ENCODE measurements around the gene CCDC78.

- no peak for TF ChIP-seq E2F1 (CRISPR knock-in tag; IDR thresholded peaks at IDR 0.05)
- no peak for TF ChIP-seq ESRRA (CRISPR knock-in tag; IDR thresholded peaks at IDR 0.05; ENCODE audit: borderline replicate concordance)
- TF ChIP-seq NR1H2 (CRISPR knock-in tag; IDR thresholded peaks at IDR 0.05) = no peak
- TF ChIP-seq, protein P1, sequence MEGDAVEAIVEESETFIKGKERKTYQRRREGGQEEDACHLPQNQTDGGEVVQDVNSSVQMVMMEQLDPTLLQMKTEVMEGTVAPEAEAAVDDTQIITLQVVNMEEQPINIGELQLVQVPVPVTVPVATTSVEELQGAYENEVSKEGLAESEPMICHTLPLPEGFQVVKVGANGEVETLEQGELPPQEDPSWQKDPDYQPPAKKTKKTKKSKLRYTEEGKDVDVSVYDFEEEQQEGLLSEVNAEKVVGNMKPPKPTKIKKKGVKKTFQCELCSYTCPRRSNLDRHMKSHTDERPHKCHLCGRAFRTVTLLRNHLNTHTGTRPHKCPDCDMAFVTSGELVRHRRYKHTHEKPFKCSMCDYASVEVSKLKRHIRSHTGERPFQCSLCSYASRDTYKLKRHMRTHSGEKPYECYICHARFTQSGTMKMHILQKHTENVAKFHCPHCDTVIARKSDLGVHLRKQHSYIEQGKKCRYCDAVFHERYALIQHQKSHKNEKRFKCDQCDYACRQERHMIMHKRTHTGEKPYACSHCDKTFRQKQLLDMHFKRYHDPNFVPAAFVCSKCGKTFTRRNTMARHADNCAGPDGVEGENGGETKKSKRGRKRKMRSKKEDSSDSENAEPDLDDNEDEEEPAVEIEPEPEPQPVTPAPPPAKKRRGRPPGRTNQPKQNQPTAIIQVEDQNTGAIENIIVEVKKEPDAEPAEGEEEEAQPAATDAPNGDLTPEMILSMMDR (IDR thresholded peaks at IDR 0.05) = no peak
- no peak for TF ChIP-seq IRF1 (CRISPR knock-in tag; IDR thresholded peaks at IDR 0.05)
- no peak; the same call in 1 of the 2 replicates for TF ChIP-seq HMGXB4 (CRISPR knock-in tag; IDR thresholded peaks at IDR 0.05)
- TF ChIP-seq TEAD4 (CRISPR knock-in tag; IDR thresholded peaks at IDR 0.05) = no peak
- no peak for TF ChIP-seq RELA (CRISPR knock-in tag; IDR thresholded peaks at IDR 0.05; ENCODE audit: borderline replicate concordance)
- TF ChIP-seq MAX (CRISPR knock-in tag; IDR thresholded peaks at IDR 0.05) = peak; percentile 37; the same call in 1 of the 2 replicates
- no peak for TF ChIP-seq MXD4 (CRISPR knock-in tag; IDR thresholded peaks at IDR 0.05; ENCODE audit: borderline replicate concordance)
Measured at GRCh38 chr16:684071-684794, 42.0 kb downstream of the CCDC78 start, which contains the start of gene JMJD8.

Data from WTC11 (cell line).